ENCODE data around the gene PGBD5.

Gene PGBD5

GRCh38 chr1:230277201-230278025 is 148.7 kb downstream of the PGBD5 start:
- DNase-seq, result no peak

DNA sequence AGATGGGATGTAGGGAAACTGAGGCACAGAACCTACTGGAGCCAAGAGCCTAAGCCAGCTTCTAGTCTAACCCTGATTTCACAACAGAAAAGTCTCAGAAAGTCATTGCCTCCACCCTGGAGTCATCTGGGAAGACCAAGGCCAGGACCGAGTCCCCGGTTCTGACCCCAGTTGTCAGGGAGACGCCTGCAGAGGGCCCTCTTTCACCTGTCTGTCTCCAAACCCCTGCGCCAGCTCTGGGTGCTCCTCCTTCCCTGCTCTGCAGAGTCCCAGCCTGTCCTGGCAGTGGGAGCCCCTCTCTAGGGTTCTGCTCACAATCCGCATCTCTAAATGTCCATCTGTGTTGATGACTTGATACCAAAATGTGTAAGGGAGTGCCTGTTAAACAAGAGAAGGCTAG is 149.7 kb downstream of the PGBD5 start:
- DNase-seq, result no peak

- no peak for DNase-seq
Measured at GRCh38 chr1:230274254-230274653, 151.9 kb downstream of the PGBD5 start.

- no peak for DNase-seq
Measured at GRCh38 chr1:230273141-230273710, 152.9 kb downstream of the PGBD5 start.

DNA sequence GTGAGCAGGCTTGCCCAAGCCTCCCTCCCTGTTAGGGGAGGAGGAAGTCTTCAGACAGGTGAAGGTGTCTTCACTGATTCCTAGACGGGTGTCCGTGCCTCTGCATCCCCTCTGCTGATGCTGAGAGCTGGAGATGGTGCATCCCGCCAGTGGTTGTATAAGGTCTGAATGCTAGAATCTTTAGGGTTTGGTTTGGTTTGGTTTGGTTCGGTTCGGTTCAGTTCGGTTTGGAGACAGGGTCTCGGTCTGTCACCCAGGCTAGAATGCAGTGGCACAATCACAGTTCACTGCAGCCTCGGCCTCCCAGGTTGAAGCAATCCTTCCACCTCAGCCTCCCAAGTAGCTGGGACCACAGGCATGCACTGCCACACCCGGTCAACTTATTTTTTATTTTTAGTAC is 153.6 kb downstream of the PGBD5 start:
- no peak for DNase-seq

- DNase-seq, result no peak
Measured at GRCh38 chr1:230271300-230272035, 154.7 kb downstream of the PGBD5 start.

GRCh38 chr1:230270559-230271281 is 155.4 kb downstream of the PGBD5 start:
- DNase-seq, result no peak

DNA sequence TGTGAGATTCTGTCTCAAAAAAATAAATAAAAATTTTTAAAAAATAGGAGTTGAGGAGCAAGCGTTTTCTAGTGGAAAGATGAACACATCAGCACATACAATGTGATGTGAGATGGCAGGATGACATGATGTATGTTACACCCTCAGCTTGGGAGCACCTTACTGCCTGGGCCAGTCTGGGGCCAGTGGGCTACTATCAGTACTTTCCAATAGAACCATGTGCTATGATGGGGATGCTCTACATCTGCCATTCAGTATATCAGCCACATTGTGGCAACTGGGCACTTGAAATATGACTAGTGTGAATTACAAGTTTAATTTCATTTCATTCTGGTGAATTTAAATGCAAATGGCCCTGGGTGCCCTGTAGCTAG is 156.0 kb downstream of the PGBD5 start:
- no peak for DNase-seq

GRCh38 chr1:230268371-230269170 is 157.6 kb downstream of the PGBD5 start:
- no peak for DNase-seq

- DNase-seq, result no peak
Measured at GRCh38 chr1:230267338-230268065, 158.6 kb downstream of the PGBD5 start.

DNA sequence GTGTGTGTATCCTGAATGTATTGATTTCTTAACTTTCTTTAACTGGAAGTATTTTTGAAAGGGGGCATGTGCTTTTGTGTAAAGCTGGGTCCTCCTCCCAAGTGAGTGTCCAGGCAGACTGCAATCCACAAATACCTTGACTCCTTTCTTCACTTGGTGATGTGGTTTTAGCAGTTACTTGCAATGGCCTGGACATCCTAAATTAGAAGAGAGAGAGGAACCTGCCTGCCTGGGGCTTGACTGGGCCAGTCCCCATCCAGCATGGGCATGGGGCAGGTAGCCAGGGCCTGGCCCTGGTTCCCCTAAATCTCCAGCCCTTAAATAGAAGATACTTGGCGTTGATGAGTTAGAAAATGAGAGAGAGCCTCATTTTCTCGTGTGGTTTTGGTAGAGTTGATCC is 159.7 kb downstream of the PGBD5 start:
- DNase-seq, result no peak

- DNase-seq, result no peak
Measured at GRCh38 chr1:230265200-230266115, 160.7 kb downstream of the PGBD5 start.
